Measurements from ENCODE around the gene CPLANE2. TPM values are rescaled to one million over a fixed set of nuclear protein-coding genes. Genes with fewer than 3 reads are reported as not detected.

The CPLANE2 gene
- total RNA-seq, 1 experiment from 2014 or later: 5.5 TPM

DNA sequence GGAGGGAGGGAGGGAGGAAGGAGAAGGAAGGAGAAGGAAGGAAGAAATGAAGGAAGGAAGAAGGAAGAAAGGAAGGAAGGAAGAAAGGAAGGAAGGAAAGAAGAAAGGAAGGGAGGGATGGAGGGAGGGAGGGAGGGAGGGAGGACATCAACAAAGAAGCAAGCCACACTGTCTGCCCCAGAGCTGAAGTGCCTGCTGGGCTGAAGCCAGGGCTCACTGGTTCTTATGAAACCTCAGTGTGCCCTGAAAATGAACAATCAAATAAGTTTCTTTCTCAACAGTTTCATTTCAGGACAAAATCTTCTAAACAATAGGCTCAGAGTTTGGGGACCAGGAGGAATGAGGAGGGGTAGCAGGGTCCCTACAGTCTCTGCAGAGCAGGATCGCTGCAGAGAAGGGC is 45.7 kb downstream of the CPLANE2 start:
- no peak overlapping the region for H3K27ac ChIP-seq (ENCODE audit: low read depth, low read length, poor library complexity, severe bottlenecking)
- POLR2A ChIA-PET (ENCODE audit: low non-redundant PET): no interaction called here
- no peaks in the 10 kb centered on the region for H3K36me3 ChIP-seq (ENCODE audit: insufficient read depth, low read length, poor library complexity, severe bottlenecking)
- TF ChIP-seq CTCF (conservative IDR thresholded peaks at IDR 0.05; ENCODE audit: low read depth, low read length) (no peak), EZH2 (IDR thresholded peaks at IDR 0.05; ENCODE audit: borderline replicate concordance, low read depth, low read length, poor library complexity, severe bottlenecking) (no peak)
- no peaks in the 10 kb centered on the region for H3K9me3 ChIP-seq (ENCODE audit: low read depth, low read length, poor library complexity, severe bottlenecking)
- peaks cover 11% of the 10 kb centered on the region for H3K4me1 ChIP-seq (ENCODE audit: insufficient read depth, low read length, poor library complexity, severe bottlenecking)
- H3K27me3 ChIP-seq (replicated peaks; ENCODE audit: insufficient read depth, low read depth, low read length, poor library complexity): no peaks in the 10 kb centered on the region
- CTCF ChIA-PET: no interaction called here
- no TSS peak for BruUV-seq (replicated peaks)
- DNase-seq (ENCODE audit: low spot score): no peak
- no peak overlapping the region for H3K4me3 ChIP-seq (ENCODE audit: low read depth, low read length, poor library complexity, severe bottlenecking)
- intact Hi-C loops (cut with micrococcal nuclease; ENCODE audit: unreplicated experiment): no loop called here

GRCh38 chr1:16189921-16190621 is 46.9 kb downstream of the CPLANE2 start:
- intact Hi-C loops (cut with micrococcal nuclease; ENCODE audit: unreplicated experiment): no loop called here
- H3K4me3 ChIP-seq (ENCODE audit: low read depth, low read length, poor library complexity, severe bottlenecking): no peak overlapping the region
- H3K27ac ChIP-seq (ENCODE audit: low read depth, low read length, poor library complexity, severe bottlenecking): no peak overlapping the region
- DNase-seq (ENCODE audit: low spot score): no peak
- TF ChIP-seq EZH2 (IDR thresholded peaks at IDR 0.05; ENCODE audit: borderline replicate concordance, low read depth, low read length, poor library complexity, severe bottlenecking) (no peak), CTCF (conservative IDR thresholded peaks at IDR 0.05; ENCODE audit: low read depth, low read length) (no peak)
- peaks cover 11% of the 10 kb centered on the region for H3K4me1 ChIP-seq (ENCODE audit: insufficient read depth, low read length, poor library complexity, severe bottlenecking)
- H3K36me3 ChIP-seq (ENCODE audit: insufficient read depth, low read length, poor library complexity, severe bottlenecking): no peaks in the 10 kb centered on the region
- BruUV-seq (replicated peaks): no TSS peak
- no peaks in the 10 kb centered on the region for H3K27me3 ChIP-seq (replicated peaks; ENCODE audit: insufficient read depth, low read depth, low read length, poor library complexity)
- H3K9me3 ChIP-seq (ENCODE audit: low read depth, low read length, poor library complexity, severe bottlenecking): no peaks in the 10 kb centered on the region
- ChIA-PET POLR2A (ENCODE audit: low non-redundant PET) (no interaction called here), CTCF (interaction anchor here (0.7 to 1.0 kb wide), 2 partner anchors 111 to 519 kb away, joined by 5 to 9 read pairs; no protein-coding TSS in a partner anchor)

DNA sequence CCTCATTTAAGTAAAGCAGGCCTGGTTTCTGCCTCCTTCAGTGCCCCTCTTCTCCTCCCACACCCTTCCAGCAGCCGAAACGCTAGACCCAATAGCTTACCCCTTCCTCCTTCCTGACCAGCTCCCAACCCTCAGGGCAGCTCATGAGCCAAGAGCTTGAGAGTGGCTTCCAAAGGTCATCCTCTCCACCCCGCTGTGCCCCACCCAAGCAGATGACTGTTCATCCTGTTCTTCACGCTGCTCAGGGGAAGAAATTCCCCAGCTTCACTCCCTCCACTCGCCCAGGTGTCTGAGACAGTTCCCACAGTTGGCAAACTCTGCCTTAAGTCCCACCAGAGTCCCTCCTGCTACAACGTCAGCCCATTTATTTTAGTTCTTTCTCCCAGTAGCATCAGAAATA is 48.0 kb downstream of the CPLANE2 start:
- intact Hi-C loops (cut with micrococcal nuclease; ENCODE audit: unreplicated experiment): no loop called here
- no peak for TF ChIP-seq EZH2 (IDR thresholded peaks at IDR 0.05; ENCODE audit: borderline replicate concordance, low read depth, low read length, poor library complexity, severe bottlenecking)
- no peak for TF ChIP-seq CTCF (conservative IDR thresholded peaks at IDR 0.05; ENCODE audit: low read depth, low read length)
- no peak for DNase-seq (ENCODE audit: low spot score)
- Histone ChIP-seq H3K4me1 (ENCODE audit: insufficient read depth, low read length, poor library complexity, severe bottlenecking) (peaks cover 11% of the 10 kb centered on the region), H3K4me3 (ENCODE audit: low read depth, low read length, poor library complexity, severe bottlenecking) (no peak overlapping the region), H3K27ac (ENCODE audit: low read depth, low read length, poor library complexity, severe bottlenecking) (no peak overlapping the region), H3K9me3 (ENCODE audit: low read depth, low read length, poor library complexity, severe bottlenecking) (no peaks in the 10 kb centered on the region), H3K36me3 (ENCODE audit: insufficient read depth, low read length, poor library complexity, severe bottlenecking) (no peaks in the 10 kb centered on the region), H3K27me3 (replicated peaks; ENCODE audit: insufficient read depth, low read depth, low read length, poor library complexity) (no peaks in the 10 kb centered on the region)
- no TSS peak for BruUV-seq (replicated peaks)
- POLR2A ChIA-PET (ENCODE audit: low non-redundant PET): no interaction called here
- CTCF ChIA-PET: interaction anchor here (0.6 to 3.8 kb wide), 3 partner anchors 60 to 110 kb away, joined by 6 to 28 read pairs (median 26); no protein-coding TSS in a partner anchor

Measured in A673 (cell line).